HG03066 (cell line): ENCODE measurements around the gene C20orf144.

Experiments used
- ATAC-seq: cut with Tn5 transposase; IDR thresholded peaks from one replicate; pipeline ENCODE4 v1.9.1; 2021; ENCODE audit warnings: low read depth; ENCODE audit not compliant: unreplicated experiment

The C20orf144 gene

GRCh38 chr20:33649201-33649681 lies 12.9 kb upstream of the C20orf144 start:
- no peak for ATAC-seq

GRCh38 chr20:33650111-33650752 lies 11.9 kb upstream of the C20orf144 start:
- no peak for ATAC-seq

- no peak for ATAC-seq
Observed at GRCh38 chr20:33650753-33651561, 11.2 kb upstream of the C20orf144 start.

- no peak for ATAC-seq
Observed at GRCh38 chr20:33651562-33652048, 10.5 kb upstream of the C20orf144 start.

- no peak for ATAC-seq
Observed at GRCh38 chr20:33653218-33653899, 8.8 kb upstream of the C20orf144 start.

GRCh38 chr20:33653900-33654596 lies 8.1 kb upstream of the C20orf144 start:
- ATAC-seq = no peak

GRCh38 chr20:33654680-33655161 lies 7.4 kb upstream of the C20orf144 start:
- ATAC-seq = no peak

GRCh38 chr20:33655164-33655563 lies 7.0 kb upstream of the C20orf144 start:
- no peak for ATAC-seq

- no peak for ATAC-seq
Observed at GRCh38 chr20:33656010-33656782, 5.9 kb upstream of the C20orf144 start.

GRCh38 chr20:33656783-33657703 lies 5.1 kb upstream of the C20orf144 start:
- no peak for ATAC-seq

- ATAC-seq = no peak
Observed at GRCh38 chr20:33657704-33658095, 4.4 kb upstream of the C20orf144 start.

- no peak for ATAC-seq
Observed at GRCh38 chr20:33658510-33658909, 3.6 kb upstream of the C20orf144 start.

- no peak for ATAC-seq
Observed at GRCh38 chr20:33658929-33659328, 3.2 kb upstream of the C20orf144 start.

- ATAC-seq = no peak
Observed at GRCh38 chr20:33659341-33660034, 2.6 kb upstream of the C20orf144 start.

GRCh38 chr20:33660035-33660684 lies 2.0 kb upstream of the C20orf144 start:
- no peak for ATAC-seq

GRCh38 chr20:33660685-33661058 lies 1.5 kb upstream of the C20orf144 start:
- no peak for ATAC-seq
